Measurements from ENCODE around the gene LMBRD2. TPM values are rescaled to one million over a fixed set of nuclear protein-coding genes. Genes with fewer than 3 reads are reported as not detected.

LMBRD2 gene
- total and polyA plus RNA-seq, 2 donors (not counting 1 experiment from before 2014, with no cell fraction given) = 2.1 to 10.0 TPM

GRCh38 chr5:36073595-36074216 lies 78.0 kb downstream of the LMBRD2 start:
- intact Hi-C loops (cut with micrococcal nuclease) = no loop called here
- H3K4me2 ChIP-seq (replicated peaks; ENCODE audit: low read depth, low read length, poor library complexity, severe bottlenecking) = no peak overlapping the region
- peaks cover 7 to 11% of the 10 kb centered on the region in 2 donors for H3K4me1 ChIP-seq (ENCODE audit: control insufficient read depth in 2 of 2, insufficient read depth in 2 of 2, low read length in 2 of 2)
- no peaks in the 10 kb centered on the region for H3K4me1 Mint-ChIP-seq
- H3K36me3 ChIP-seq (replicated peaks in 1 of 2; ENCODE audit: control extremely low read depth in 1 of 2, control insufficient read depth in 1 of 2, extremely low read depth in 1 of 2, insufficient read depth in 2 of 2, low read length in 1 of 2) = no peaks in the 10 kb centered on the region
- H3K4me3 Mint-ChIP-seq = no peak overlapping the region
- H3K79me2 ChIP-seq (ENCODE audit: control insufficient read depth, insufficient read depth, low read length) = no peaks in the 10 kb centered on the region
- H3K27me3 Mint-ChIP-seq = peaks cover 9% of the 10 kb centered on the region
- WGBS (ENCODE audit: insufficient coverage) = 30% methylated on average over 2 of the region's 3 CpGs
- no peaks in the 10 kb centered on the region for H3K9me3 Mint-ChIP-seq (ENCODE audit: insufficient read depth)
- no peak overlapping the region for H2AFZ ChIP-seq (ENCODE audit: insufficient read depth, low read depth, low read length, poor library complexity, severe bottlenecking)
- H3K27ac Mint-ChIP-seq = no peak overlapping the region
- H3K9ac ChIP-seq (ENCODE audit: low read length) = no peak overlapping the region
- TF ChIP-seq CTCF (IDR thresholded peaks at IDR 0.05) (no peak), EZH2 (IDR thresholded peaks at IDR 0.05; ENCODE audit: borderline replicate concordance, insufficient read depth, low read depth, low read length, poor library complexity, severe bottlenecking) (no peak)
- no peaks in the 10 kb centered on the region for H4K20me1 ChIP-seq (ENCODE audit: control insufficient read depth, insufficient read depth, low read length, poor library complexity, severe bottlenecking)
- H3K4me3 ChIP-seq (ENCODE audit: control extremely low read depth in 1 of 5, extremely low read depth in 1 of 5, insufficient read depth in 1 of 5, low read depth in 2 of 5, low read length in 4 of 5) = no peak overlapping the region
- ATAC-seq (ENCODE audit: low read depth) (no peak), DNase-seq (peak; percentile 18)
- no peaks in the 10 kb centered on the region for H3K9me3 ChIP-seq (ENCODE audit: control extremely low read depth in 1 of 3, control insufficient read depth in 2 of 3, insufficient read depth in 1 of 3, low read length in 2 of 3)
- no peaks in the 10 kb centered on the region for H3K27me3 ChIP-seq (replicated peaks in 1 of 4; ENCODE audit: control extremely low read depth in 1 of 4, control insufficient read depth in 3 of 4, insufficient read depth in 4 of 4, low read length in 3 of 4)
- H3K27ac ChIP-seq (ENCODE audit: low read length in 2 of 2) = no peak overlapping the region
- ChIA-PET CTCF (no interaction called here), POLR2A (no interaction called here)

All from B cell (primary cell).